CD4-positive, alpha-beta T cell treated with Interleukin-17A for 4 hours (primary cell): Measurements from ENCODE around the gene UAP1L1.
A peak's percentile ranks its signal among the peaks of the same experiment; 100 is the strongest.
"Not testable (repeated sequence)": the region's sequence is repeated elsewhere in the genome, so short reads cannot be mapped to it uniquely, and the experiment has no call there.

Experiments
- DNase-seq: peaks from one replicate; pipeline ENCODE4 v3.0.0-alpha.2; 2020; ENCODE audit warnings: mixed read lengths

Gene UAP1L1

GRCh38 chr9:137116728-137117127 lies 39.4 kb downstream of the UAP1L1 start:
- DNase-seq, result no peak

DNA sequence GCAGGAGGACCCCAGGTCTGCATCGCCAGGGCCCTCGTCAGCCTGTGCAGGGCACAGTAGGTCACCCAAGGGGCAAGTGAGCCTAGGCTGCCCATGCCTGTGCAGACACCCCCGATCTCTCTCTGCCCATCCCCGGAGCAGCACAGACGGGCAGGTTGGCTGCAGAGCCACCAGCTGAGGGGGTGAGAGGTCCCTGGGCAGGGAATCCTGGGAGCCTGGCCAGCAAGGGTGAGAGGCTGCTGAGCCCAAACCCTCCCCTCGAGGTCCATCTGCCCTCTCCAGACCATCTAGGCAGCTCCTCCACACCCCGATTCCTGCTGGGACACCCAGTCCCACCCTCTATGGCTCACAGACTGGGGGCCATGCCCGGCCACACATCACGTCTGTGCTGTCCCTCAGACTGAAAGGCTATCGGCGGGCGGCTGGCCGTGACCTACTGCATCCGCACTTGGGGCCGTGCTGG lies 40.0 kb downstream of the UAP1L1 start:
- no peak for DNase-seq

- not testable (repeated sequence) for DNase-seq
These were observed 40.8 kb downstream of the UAP1L1 start for GRCh38 chr9:137118092-137118603.

DNA sequence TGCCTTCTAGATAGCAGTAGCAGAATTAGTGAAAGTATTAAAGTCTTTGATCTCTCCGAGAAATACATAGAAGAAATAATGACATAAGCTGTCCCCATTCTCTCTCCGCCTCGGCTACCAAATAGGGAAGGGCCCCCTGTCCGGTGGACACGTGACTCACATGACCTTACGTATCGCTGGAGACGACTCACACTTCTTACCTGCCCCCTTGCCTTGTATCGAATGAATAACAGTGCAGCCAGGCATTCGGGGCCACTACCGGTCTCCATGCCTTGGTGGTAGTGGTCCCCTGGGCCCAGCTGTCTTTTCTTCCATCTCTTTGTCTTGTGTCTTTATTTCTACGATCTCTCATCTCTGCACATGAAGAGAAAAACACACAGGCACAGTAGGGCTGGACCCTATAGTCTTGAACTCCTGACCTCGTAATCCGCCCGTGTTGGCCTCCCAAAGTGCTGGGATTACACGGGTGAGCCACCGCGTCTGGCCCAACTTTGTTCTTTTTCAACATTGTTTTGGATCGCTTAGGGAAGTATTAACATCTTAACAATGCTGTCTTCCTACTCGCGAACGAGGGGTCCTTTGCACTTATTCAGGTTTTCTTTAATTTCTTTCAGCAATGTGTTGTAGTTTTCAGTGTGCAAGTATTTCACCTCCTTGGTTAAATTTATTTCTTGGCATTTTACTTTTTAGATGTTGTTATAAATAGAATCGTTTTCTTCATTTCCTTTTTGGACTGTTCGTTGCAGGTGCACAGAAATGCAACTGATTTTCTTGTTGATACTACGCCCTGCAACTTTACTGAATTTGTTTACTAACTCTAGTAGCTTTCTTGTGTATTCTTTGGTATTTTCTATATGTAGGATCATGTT lies 44.8 kb downstream of the UAP1L1 start:
- not testable (repeated sequence) for DNase-seq

DNA sequence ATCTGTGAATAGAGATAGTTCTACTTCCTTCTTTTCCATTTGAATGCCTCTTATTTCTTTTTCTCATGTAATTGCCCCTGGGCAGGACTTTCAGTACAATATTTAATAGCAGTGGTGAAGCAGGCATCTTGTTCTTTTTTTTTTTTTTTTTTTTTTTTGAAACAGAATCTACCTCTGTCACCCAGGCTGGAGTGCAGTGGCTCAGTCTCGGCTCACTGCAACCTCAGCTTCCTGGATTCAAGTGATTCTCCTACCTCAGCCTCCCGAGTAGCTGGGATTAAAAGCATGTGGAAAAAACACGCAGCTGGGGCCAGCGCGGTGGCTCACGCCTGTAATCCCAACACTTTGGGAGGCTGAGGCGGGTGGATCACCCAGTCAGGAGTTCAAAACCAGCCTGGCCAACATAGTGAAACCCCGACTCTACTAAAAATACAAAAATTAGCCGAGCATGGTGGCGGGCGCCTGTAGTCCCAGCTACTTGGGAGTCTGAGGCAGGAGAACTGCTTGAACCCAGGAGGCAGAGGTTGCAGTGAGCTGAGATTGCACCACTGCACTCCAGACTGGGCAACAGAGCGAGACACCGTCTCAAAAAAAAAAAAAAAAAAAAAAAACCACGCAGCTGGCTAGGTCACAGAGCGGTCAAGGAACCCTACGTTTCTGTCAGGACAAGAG lies 45.6 kb downstream of the UAP1L1 start:
- not testable (repeated sequence) for DNase-seq

GRCh38 chr9:137123468-137123837 lies 46.1 kb downstream of the UAP1L1 start:
- no peak for DNase-seq

GRCh38 chr9:137123952-137124462 lies 46.7 kb downstream of the UAP1L1 start:
- DNase-seq, result not testable (repeated sequence)

- DNase-seq, result no peak
These were observed 49.5 kb downstream of the UAP1L1 start for GRCh38 chr9:137126786-137127185.

GRCh38 chr9:137127301-137128157 lies 50.2 kb downstream of the UAP1L1 start:
- peak; percentile 60 for DNase-seq

DNA sequence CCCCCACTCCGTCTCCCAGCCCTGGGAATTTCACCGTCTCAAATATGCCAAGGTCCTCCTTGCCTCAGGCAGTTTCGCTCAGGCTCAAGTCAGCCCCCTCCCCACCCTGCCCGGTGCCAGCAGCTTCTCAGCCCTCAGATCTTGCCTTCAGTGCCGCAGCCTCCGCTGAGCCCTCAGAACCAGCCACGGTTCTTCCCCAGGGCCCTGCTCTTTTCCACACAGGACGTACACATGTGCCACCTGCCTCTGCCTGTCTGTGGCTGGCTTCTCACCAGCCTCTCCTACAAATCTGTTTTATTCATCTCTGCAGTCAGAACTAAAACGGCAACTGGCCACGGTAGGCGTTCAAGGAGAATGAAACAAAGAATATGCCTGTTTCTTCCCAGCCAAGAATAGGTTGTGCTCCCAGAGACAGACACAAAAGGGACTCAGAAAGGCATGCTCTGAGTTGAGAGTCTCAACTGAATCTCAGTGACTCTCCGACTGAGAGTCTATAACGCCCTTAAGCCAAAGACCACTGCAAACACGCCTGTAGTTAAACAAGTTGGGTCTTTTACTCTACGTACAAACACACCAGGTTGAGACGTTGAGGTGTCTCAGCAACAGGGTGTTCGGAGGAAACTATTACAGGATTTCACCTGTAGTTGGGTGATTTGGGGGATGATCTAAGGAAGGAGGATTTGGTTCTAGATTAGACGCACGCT lies 51.0 kb downstream of the UAP1L1 start:
- DNase-seq, result peak; percentile 27

GRCh38 chr9:137128862-137129455 lies 51.6 kb downstream of the UAP1L1 start:
- DNase-seq, result no peak

DNA sequence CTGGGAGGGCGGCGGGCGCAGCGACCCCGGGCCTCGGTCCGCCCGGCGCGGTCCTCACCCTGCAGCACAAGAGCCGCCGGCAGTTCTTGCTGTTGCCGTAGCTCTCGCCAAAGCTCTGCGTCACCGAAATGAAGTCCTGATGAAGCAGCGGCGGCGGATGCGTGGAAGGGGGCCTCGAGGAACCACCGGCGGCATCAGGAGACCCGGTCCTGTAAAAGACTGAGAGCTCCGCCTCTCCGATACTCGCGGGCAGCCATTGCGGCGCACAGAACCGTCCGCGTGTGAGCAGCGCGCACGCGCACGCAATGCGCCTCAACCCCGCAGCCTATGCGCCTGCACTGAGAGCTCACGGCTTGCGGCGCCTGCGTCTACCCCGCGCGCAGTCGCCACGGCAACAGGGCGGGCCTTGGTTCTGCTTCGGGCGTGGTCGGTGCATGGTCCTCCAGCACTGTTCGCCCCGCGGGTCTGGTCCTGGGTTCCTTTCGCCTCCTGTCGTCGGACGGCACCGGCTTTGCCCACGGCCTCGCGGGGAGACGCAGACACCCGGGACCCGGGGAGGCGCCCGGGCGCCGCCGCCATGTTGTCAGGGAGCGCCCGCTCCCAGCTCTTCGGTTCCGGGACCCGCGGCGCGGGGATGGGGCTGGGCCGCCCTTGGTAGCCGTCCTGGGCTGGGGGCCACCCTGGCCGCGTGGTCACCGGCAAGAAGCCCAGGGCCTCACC lies 52.3 kb downstream of the UAP1L1 start:
- DNase-seq, result peak; percentile 93

DNA sequence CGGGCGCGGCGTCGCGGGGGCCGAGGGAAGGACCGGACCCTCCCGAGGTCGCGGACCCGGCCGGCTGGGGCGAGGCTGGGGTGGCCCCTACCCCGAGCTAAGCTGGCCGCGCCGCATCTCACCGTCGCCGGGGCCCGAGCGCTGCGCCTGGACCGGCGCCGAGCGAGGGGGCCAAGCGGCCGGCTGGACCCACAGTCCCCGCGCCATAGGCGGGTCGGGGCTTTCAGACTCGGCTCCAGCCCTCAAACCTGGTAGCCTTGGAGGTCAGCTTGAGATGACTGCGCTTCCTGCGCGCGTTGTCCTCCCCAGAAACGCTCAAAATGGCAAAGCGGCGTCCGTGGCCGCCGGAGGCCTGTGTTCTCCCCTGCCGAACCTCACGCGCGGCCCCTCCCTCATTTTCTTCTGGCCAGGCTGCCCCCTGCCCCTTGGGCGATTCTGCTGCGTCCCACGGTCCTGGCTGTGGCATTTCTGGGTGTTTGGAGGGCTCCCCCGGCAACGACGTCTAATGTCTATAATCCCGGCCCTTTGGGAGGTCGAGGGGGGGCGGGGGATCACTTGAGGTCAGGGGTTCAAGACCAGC lies 52.9 kb downstream of the UAP1L1 start:
- no peak for DNase-seq
